HG03460 (cell line): ENCODE results near the gene CCDC88B.

Source experiments
- ATAC-seq: cut with Tn5 transposase; IDR thresholded peaks from one replicate; pipeline ENCODE4 v1.9.1; 2021; ENCODE audit not compliant: unreplicated experiment

The CCDC88B gene

GRCh38 chr11:64406221-64406946, 66.4 kb downstream of the CCDC88B start:
- ATAC-seq = no peak
